ENCODE measurements around the gene FAM20C.

The FAM20C gene

GRCh38 chr7:247636-248035 is 55.3 kb downstream of the FAM20C start:
- no peak for DNase-seq

DNA sequence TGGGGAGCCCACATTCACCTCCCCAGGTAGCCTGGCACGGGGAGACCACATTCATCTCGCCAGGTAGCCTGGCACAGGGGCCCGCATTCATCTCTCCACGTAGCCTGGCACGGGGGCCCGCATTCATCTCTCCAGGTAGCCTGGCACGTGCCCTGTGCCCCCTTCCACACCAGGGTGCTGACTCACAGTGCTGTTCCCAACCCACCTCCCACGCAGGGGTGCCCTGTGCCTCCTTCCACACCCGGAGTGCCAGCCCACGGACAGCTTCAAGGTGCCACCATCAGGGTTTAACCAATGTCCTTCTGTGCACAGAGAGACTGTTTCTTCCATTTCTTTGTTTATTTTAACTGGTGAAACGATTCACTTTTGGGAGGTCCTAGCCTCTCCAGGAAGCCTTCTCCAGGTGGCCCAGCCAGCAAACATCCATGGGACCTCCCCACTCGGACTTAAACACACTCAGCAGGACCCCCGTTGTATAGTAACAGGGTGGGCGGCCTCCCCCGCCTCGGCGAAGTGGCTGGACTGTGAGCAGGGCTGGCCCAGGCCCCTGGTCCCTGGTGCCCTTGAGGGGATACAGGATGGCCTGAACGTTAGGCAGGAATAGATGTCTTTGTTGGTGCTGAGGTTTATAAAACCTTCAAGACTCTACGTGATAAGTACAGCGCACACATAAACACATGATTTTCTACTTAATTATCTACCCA is 56.5 kb downstream of the FAM20C start:
- DNase-seq = no peak

DNA sequence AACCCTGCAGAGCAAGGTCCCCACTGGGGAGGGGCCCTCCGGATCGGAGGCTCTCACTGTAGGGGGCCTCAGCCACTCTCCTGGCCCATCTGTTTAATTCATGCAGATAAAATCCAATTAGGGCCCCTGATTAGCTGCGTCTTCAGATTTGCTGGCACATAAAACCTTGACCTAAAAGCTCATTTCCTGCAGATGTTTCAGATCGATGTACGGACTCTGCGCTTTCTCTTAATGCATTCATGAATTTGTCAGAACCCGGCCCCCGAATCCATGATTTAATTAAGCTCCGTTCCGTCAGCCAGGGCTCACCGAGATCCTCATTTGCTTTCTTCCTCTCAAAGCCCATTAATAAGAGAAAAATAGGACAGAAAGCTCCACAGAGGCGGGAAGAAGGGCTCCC is 57.6 kb downstream of the FAM20C start:
- DNase-seq = no peak

DNA sequence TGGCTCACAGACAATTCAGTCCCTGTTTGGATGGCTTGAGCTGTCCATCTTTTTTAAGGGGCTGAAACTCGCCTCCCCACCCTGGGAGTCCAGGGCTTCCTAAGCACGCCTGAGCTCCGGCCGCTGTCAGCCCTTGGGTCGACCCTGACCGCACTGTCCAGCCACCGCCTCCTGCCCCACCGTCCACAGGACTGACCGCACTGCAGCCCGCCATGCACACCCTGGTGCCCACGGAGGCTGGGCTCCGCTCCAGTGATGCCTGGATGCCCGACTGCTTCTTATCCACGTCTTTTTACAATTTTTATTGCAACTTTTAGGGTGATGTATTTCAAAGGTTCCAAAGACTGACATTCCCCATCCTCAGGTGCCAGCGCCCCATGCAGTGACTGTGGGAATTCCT is 58.2 kb downstream of the FAM20C start:
- DNase-seq = no peak

DNA sequence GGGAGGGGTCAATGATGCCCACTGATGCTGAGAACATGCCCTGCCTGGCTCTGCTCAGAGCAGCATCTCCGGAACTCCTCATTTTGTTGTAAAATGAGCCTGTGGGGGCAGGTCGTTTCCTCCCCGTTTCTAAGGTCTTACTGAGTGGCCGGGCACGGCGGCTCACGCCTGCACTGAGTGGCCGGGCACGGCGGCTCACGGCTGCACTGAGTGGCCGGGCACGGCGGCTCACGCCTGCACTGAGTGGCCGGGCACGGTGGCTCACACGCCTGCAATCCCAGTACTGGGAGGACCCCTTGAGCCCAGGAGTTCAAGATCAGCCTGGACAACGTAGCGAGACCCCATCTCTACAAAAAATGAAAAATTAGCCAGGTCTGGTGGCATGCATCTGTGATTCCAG is 58.6 kb downstream of the FAM20C start:
- DNase-seq = no peak

GRCh38 chr7:251446-252175 is 59.2 kb downstream of the FAM20C start:
- DNase-seq = no peak

GRCh38 chr7:252216-252965 is 60.0 kb downstream of the FAM20C start:
- DNase-seq = no peak

- no peak for DNase-seq
These were observed 60.6 kb downstream of the FAM20C start for GRCh38 chr7:252981-253380.

- no peak for DNase-seq
These were observed 61.4 kb downstream of the FAM20C start for GRCh38 chr7:253581-254336.

GRCh38 chr7:254337-255037 is 62.1 kb downstream of the FAM20C start:
- no peak for DNase-seq

DNA sequence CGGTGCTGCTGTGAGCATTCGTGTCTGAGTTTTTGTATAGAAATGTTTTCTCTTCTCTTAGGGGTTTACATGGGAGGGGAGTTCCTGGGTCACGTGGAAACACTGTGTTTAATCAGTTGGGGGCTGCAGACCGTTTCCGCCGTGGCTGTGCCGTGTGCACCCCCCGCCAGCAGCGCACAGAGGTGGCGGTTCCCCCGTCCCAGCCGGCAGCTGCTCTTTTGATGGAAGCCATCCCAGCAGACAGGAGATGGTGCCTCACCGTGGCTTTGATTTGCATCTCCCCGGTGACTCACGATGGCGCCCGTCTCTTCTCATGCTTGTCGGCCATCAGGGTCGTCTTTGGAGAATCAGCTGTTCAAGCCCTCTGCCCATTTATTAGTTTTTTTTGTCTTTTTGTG is 62.7 kb downstream of the FAM20C start:
- DNase-seq = no peak

GRCh38 chr7:255721-256361 is 63.5 kb downstream of the FAM20C start:
- no peak for DNase-seq

DNA sequence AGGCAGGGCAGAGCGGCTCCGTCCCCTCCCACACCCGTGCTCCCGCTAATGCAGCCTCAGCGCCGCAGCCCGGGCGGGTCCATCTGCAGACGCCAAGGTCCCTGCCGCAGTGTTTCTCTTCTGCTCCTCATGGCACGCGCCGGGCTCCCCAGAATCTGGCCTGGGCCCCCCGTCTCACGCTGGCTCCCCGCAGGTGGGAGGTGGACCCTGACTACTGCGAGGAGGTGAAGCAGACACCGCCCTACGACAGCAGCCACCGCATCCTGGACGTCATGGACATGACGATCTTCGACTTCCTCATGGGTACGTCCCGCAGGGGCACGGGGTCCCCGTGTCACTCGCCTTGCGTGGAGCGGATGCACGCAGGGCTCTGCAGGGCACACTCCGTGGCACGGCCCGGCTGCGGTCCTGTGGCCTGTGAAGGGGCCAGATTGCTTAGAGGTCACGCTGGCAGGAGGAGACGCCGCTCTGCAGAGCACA is 64.1 kb downstream of the FAM20C start:
- DNase-seq = no peak

GRCh38 chr7:256981-257646 is 64.7 kb downstream of the FAM20C start:
- no peak for DNase-seq

GRCh38 chr7:257647-257992 is 65.2 kb downstream of the FAM20C start:
- DNase-seq = no peak

GRCh38 chr7:258476-259190 is 66.3 kb downstream of the FAM20C start:
- DNase-seq = no peak

DNA sequence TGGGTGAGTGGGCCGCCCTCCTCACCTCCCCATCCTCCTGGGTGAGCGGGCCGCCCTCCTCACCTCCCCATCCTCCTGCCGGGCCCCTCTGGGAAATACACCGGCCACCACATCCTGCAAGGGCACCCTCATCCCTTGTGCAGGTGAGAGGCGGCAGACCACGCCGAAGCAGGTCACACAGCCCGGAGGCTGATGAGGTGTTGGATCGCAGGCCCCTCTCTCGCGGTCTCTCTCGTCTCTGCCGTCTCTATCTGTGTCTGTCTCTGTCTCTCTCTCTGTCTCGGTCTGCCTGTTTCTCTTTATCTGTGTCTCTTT is 66.8 kb downstream of the FAM20C start:
- DNase-seq = no peak

DNA sequence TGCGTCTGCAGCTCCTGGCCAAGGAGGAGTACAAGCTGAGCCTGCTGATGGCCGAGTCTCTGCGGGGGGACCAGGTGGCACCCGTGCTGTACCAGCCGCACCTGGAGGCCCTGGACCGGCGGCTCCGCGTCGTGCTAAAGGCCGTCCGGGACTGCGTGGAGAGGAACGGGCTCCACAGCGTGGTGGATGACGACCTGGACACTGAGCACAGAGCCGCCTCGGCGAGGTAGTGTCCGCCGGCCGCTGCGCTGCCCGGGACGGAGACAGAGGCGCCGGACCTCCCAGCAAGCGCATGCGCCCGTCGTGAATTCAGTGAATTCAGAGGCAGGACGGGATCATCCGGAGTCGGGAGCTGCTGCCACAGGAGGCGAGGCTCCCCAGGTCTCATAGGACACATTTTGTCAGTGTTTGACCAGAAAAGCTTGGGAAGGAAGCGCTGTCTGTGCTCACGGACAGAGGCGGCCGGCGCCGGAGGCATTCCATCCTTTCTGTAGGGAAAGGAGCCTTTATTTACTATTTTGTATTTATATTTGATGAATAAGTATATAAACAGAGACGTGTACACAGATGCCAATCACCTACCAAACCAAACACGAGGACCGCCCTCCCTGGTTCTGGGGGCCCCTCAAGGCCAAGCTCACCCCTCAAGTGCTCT is 67.5 kb downstream of the FAM20C start:
- no peak for DNase-seq

- DNase-seq = no peak
These were observed 68.3 kb downstream of the FAM20C start for GRCh38 chr7:260441-261281.
